DND-41 (cell line): ENCODE results near the gene RRP9.

Experiments
- ATAC-seq: fragments of 200-7000 bp; cut with Tn5 transposase; 3 replicates; pipeline ENCODE4 v1.9.1; 2021; ENCODE audit warnings: low read depth; ENCODE audit not compliant: insufficient read depth
- DNase-seq: peaks from one replicate; pipeline ENCODE4 v3.0.0-alpha.2; 2020
- H2AFZ ChIP-seq: 2 replicates; pipeline ENCODE4 v1.6.0; 2012; ENCODE audit warnings: low read depth, low read length
- H3K27ac ChIP-seq: 2 replicates; pipeline ENCODE4 v1.5.1; 2012; ENCODE audit warnings: low read length, inconsistent platforms
- H3K27me3 ChIP-seq: fragments of 200-600 bp; sonication (generic); 2 replicates; pipeline ENCODE4 v1.6.0; 2012; ENCODE audit warnings: low read length, mild to moderate bottlenecking, inconsistent platforms; ENCODE audit not compliant: insufficient read depth, poor library complexity
- H3K36me3 ChIP-seq: 2 replicates; pipeline ENCODE4 v1.5.1; 2012; ENCODE audit warnings: low read length, inconsistent platforms; ENCODE audit not compliant: insufficient read depth
- H3K4me1 ChIP-seq: 2 replicates; pipeline ENCODE4 v1.5.1; 2012; ENCODE audit warnings: mild to moderate bottlenecking, low read length; ENCODE audit not compliant: insufficient read depth
- H3K4me2 ChIP-seq: 2 replicates; pipeline ENCODE4 v1.6.0; 2012; ENCODE audit warnings: mild to moderate bottlenecking, moderate library complexity, low read length, inconsistent platforms; ENCODE audit not compliant: insufficient read depth
- H3K4me3 ChIP-seq, 2 experiments: fragments of 200-600 bp in 1 of 2; shearing (Covaris generic) in 1 of 2; 2 replicates each; pipeline ENCODE4 v1.5.1; 2012 to 2016; ENCODE audit warnings: inconsistent platforms in 2 of 2, low read length in 2 of 2, mild to moderate bottlenecking in 2 of 2, low read depth in 1 of 2, moderate library complexity in 1 of 2
- H3K79me2 ChIP-seq: 2 replicates; pipeline ENCODE4 v1.6.0; 2012; ENCODE audit warnings: low read length, inconsistent platforms; ENCODE audit not compliant: insufficient read depth
- H3K9ac ChIP-seq: 2 replicates; pipeline ENCODE4 v1.6.0; 2012; ENCODE audit warnings: low read depth, mild to moderate bottlenecking, inconsistent platforms, low read length, moderate library complexity
- H3K9me3 ChIP-seq: 2 replicates; pipeline ENCODE4 v1.5.1; 2012; ENCODE audit warnings: low read length, moderate library complexity, mild to moderate bottlenecking, inconsistent platforms; ENCODE audit not compliant: insufficient read depth, severe bottlenecking
- H4K20me1 ChIP-seq: 2 replicates; pipeline ENCODE4 v1.6.0; 2012; ENCODE audit warnings: low read length; ENCODE audit not compliant: insufficient read depth
- EZH2 ChIP-seq: IDR thresholded peaks from 3 replicates; pipeline ENCODE4 v1.6.1; 2012; ENCODE audit warnings: borderline replicate concordance, low read depth, mild to moderate bottlenecking, moderate library complexity, low read length, inconsistent platforms; ENCODE audit not compliant: severe bottlenecking
- TF ChIP-seq, protein P1 (sequence below): IDR thresholded peaks from 2 replicates; pipeline ENCODE4 v1.5.1; 2012; ENCODE audit warnings: borderline replicate concordance, low read length, moderate library complexity, mild to moderate bottlenecking; ENCODE audit not compliant: poor library complexity, severe bottlenecking; ENCODE audit errors: extremely low read depth

Gene RRP9

DNA sequence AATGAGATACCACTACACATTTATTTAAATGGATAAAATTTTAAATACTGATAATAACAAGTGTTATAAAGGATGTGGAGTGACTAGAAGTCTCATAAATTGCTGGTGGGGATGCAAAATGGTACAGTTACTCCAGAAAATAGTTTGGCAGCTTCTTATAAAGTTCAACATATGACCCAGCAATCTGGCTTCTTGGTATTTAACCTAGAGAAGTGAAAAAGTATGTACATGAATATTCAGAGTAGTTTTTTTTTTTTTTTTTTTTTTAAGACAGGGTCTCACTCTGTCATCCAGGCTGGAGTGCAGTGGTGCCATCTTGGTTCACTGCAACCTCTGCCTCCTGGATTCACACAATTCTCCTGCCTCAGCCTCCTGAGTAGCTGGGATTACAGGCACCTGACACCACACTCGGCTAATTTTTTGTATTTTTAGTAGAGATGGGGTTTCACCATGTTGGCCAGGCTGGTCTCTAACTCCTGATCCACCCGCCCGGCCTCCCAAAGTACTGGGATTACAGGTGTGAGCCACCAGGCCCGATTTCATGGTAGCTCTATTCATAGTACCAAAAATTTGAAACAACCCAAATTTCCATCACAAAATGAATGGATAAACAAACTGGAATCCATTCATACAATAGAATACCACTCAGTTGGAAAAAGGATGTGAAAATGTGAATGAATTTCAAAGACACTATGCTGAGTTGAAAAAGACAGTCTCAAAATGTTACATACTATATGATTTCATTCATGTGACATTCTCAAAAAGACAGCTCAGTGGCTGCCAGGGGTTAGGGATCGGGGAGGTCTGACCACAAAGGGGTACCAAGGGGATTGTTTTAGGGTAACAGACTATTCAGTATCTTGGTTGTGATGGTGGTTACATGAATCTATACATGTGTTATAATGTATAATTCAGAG lies 14.4 kb downstream of the RRP9 start:
- no peak for TF ChIP-seq EZH2
- TF ChIP-seq, protein P1, sequence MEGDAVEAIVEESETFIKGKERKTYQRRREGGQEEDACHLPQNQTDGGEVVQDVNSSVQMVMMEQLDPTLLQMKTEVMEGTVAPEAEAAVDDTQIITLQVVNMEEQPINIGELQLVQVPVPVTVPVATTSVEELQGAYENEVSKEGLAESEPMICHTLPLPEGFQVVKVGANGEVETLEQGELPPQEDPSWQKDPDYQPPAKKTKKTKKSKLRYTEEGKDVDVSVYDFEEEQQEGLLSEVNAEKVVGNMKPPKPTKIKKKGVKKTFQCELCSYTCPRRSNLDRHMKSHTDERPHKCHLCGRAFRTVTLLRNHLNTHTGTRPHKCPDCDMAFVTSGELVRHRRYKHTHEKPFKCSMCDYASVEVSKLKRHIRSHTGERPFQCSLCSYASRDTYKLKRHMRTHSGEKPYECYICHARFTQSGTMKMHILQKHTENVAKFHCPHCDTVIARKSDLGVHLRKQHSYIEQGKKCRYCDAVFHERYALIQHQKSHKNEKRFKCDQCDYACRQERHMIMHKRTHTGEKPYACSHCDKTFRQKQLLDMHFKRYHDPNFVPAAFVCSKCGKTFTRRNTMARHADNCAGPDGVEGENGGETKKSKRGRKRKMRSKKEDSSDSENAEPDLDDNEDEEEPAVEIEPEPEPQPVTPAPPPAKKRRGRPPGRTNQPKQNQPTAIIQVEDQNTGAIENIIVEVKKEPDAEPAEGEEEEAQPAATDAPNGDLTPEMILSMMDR: no peak
- Histone ChIP-seq H3K4me1 (no peaks in the 10 kb centered on the region), H3K36me3 (no peaks in the 10 kb centered on the region), H3K79me2 (no peaks in the 10 kb centered on the region), H3K9ac (no peak overlapping the region), H2AFZ (no peak overlapping the region), H3K4me2 (no peak overlapping the region), H3K27me3 (no peaks in the 10 kb centered on the region), H3K9me3 (no peaks in the 10 kb centered on the region), H3K4me3 (no peak overlapping the region), H3K27ac (no peak overlapping the region), H4K20me1 (peaks cover 4% of the 10 kb centered on the region; the same call in 1 of the 2 replicates)
- ATAC-seq (no peak), DNase-seq (no peak)

DNA sequence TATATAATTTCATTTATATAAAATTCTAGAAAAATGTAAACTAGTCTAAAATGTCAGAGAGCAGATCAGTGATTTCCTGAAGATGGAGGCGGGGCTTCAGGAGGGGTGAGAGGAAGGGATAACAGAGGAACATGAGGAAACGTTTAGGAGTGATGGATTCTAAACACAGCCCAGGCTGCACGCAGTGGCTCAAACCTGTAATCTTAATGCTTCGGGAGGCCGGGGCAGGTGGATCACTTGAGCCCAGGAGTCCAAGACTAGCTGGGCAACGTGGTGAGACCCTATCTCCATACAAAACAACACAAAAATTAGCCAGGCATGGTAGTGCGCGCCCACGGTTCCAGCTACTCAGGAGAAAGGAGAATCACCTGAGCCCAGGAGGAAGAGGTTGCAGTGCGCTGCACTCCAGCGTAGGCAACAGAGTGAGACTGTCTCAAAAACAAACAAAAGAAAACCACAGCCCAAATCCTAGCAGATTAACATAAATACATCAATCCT lies 20.6 kb downstream of the RRP9 start:
- no peaks in the 10 kb centered on the region for H3K4me1 ChIP-seq
- H3K9me3 ChIP-seq: no peaks in the 10 kb centered on the region
- no peak overlapping the region for H3K4me2 ChIP-seq
- no peak overlapping the region for H2AFZ ChIP-seq
- H3K27ac ChIP-seq: no peak overlapping the region
- H3K27me3 ChIP-seq: no peaks in the 10 kb centered on the region
- no peak overlapping the region for H3K4me3 ChIP-seq
- no peaks in the 10 kb centered on the region for H3K79me2 ChIP-seq
- no peaks in the 10 kb centered on the region for H4K20me1 ChIP-seq
- no peaks in the 10 kb centered on the region for H3K36me3 ChIP-seq
- DNase-seq: no peak
- H3K9ac ChIP-seq: no peak overlapping the region
- ATAC-seq: no peak
- TF ChIP-seq EZH2: no peak
- TF ChIP-seq, protein P1: no peak

DNA sequence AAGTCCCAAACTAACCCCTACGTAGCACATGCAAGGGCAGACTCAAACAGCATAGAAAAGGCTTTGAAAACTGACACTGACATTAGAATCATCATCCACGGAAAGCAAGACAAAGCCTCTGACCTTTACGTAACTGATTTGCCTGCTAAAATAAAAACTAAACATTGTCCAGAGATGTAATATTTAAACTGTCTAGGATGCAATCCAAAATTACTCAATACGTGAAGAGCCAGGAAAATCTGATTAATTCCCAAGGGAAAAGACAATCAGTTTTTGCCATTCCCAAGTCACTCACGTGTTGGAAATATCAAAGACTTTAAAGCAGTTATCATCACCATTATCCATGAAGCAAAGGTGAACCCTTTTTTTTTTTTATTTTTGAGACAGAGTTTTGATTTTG lies 25.3 kb downstream of the RRP9 start:
- ATAC-seq: no peak
- no peak overlapping the region for H2AFZ ChIP-seq
- no peaks in the 10 kb centered on the region for H3K4me1 ChIP-seq
- TF ChIP-seq EZH2: no peak
- TF ChIP-seq, protein P1: no peak
- H3K4me3 ChIP-seq: no peak overlapping the region
- H3K27me3 ChIP-seq: no peaks in the 10 kb centered on the region
- no peaks in the 10 kb centered on the region for H3K9me3 ChIP-seq
- H3K4me2 ChIP-seq: no peak overlapping the region
- no peak overlapping the region for H3K9ac ChIP-seq
- no peaks in the 10 kb centered on the region for H3K79me2 ChIP-seq
- no peaks in the 10 kb centered on the region for H4K20me1 ChIP-seq
- H3K27ac ChIP-seq: no peak overlapping the region
- DNase-seq: no peak
- no peaks in the 10 kb centered on the region for H3K36me3 ChIP-seq
